Upper lobe of left lung (tissue), 4 donors: ENCODE data around the gene ASMTL.

Source experiments
- CTCF ChIP-seq, 6 experiments: fragments of 450-650 bp in 4 of 6; fragments of 200-600 bp in 2 of 6; sonication (generic) in 2 of 6; IDR thresholded peaks; one replicate each; pipeline ENCODE4 v1.5.1; 2016 to 2019; ENCODE audit warnings: antibody characterized with exemption in 6 of 6
- EP300 ChIP-seq, 4 donors: sonication (generic); formaldehyde crosslinking; IDR thresholded peaks; one replicate each; pipeline ENCODE4 v1.5.1; 2017; ENCODE audit warnings: antibody characterized with exemption in 4 of 4, control low read depth in 2 of 4
- POLR2AphosphoS5 ChIP-seq, 2 donors: sonication (generic); formaldehyde crosslinking; IDR thresholded peaks; one replicate each; pipeline ENCODE4 v1.5.1; 2017; ENCODE audit warnings: antibody characterized with exemption in 2 of 2

- TF ChIP-seq EP300 (IDR thresholded peaks at IDR 0.05) (no peak), POLR2AphosphoS5 (IDR thresholded peaks at IDR 0.05) (no peak), CTCF (IDR thresholded peaks at IDR 0.05) (no peak)
These were observed 41.3 kb upstream of the ASMTL start for GRCh38 chrX:1493877-1494510.
